LHCN-M2 (cell line): ENCODE results near the gene DEFB129. TPM values are rescaled to one million over a fixed set of nuclear protein-coding genes. Genes with fewer than 3 reads are reported as not detected.
"Not testable (repeated sequence)": the region's sequence is repeated elsewhere in the genome, so short reads cannot be mapped to it uniquely, and the experiment has no call there.

Experiments used
- DNase-seq: peaks from one replicate; pipeline ENCODE4 v3.0.0-alpha.2; 2012; ENCODE audit warnings: low read depth
- total RNA-seq: library from RNA; depleted of rRNA; stranded (reverse); fragments of >200 nt; gene quantifications from 2 replicates; pipeline ENCODE4 v1.2.3, GENCODE V29; 2014

The DEFB129 gene
- total RNA-seq, 1 experiment from 2014 or later, result not detected

DNA sequence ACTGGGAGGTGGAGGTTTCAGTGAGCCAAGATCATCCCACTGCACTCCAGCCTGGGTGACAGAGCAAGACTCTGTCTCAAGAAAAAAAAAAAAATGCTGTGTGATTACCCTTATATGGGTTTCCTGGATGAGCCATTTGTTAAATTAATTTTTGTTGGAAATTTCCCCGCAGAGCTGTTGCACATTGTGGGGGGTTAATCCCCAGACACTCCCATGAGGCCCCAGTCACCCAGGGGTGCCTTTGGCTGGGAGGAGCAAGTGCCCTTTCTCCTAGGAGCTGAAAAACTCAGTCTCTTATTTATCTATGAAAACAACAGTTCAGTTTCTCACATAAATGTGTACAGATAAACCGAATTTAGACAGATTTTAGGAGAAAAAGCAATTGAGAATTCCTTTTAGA is 25.7 kb downstream of the DEFB129 start:
- DNase-seq, result no peak

DNA sequence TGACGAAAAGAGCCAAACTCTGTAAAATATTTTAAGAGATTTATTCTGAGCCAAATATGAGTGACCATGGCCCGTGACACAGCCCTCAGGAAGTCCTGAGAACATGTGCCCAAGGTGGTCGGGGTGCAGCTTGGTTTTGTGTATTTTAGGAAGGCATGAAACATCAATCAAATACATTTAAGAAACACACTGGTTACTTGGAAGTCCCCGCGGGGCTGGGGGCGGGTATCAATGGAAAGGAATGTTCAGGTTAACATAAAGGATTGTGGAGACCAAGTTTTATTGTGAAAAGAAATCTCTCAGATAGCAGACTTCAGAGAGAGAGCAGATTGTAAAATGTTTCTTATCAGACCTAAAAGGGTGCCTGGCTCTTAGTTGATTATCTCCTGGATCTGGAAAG is 26.4 kb downstream of the DEFB129 start:
- not testable (repeated sequence) for DNase-seq

DNA sequence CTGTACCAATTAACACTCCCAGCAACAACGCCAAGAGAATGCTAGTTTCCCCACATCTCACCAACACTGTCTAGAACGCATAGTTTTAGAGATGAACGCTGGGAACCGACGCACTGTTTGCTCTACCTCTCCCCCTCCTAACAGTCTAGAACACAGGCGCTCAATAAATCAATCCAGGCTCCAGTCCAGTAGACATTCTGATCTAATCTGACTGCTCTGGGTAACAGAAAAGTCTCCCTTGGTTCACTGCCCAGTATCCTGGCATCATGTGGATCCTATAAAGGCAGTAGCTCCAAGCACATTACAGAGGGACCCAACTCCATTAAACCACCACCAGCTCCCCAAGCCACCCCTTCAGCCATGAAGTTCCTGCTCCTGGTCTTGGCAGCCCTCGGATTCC is 30.4 kb downstream of the DEFB129 start, which contains the start of gene DEFB132:
Gene DEFB132, plus strand, starts transcription at position 306 of the 400 bp plus-strand sequence. Its CDS starts 55 bp downstream, at position 361.
- DNase-seq, result no peak

- DNase-seq, result no peak
Observed at GRCh38 chr20:258269-258858, 31.3 kb downstream of the DEFB129 start.

DNA sequence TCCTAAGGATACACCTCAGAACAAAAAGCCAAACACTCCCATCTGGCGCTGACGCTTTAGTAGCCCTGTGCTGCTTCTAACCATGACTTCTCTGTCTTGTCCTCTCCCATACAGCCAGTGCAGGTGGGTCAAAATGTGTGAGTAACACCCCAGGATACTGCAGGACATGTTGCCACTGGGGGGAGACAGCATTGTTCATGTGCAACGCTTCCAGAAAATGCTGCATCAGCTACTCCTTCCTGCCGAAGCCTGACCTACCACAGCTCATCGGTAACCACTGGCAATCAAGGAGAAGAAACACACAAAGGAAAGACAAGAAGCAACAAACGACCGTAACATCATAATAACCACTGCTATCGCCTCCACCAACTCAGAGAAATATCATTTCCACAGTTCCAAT is 31.9 kb downstream of the DEFB129 start:
- DNase-seq, result peak; percentile 9

GRCh38 chr20:259981-260380 is 32.9 kb downstream of the DEFB129 start:
- DNase-seq, result peak; percentile 13

- DNase-seq, result no peak
Observed at GRCh38 chr20:263701-264100, 36.6 kb downstream of the DEFB129 start.

DNA sequence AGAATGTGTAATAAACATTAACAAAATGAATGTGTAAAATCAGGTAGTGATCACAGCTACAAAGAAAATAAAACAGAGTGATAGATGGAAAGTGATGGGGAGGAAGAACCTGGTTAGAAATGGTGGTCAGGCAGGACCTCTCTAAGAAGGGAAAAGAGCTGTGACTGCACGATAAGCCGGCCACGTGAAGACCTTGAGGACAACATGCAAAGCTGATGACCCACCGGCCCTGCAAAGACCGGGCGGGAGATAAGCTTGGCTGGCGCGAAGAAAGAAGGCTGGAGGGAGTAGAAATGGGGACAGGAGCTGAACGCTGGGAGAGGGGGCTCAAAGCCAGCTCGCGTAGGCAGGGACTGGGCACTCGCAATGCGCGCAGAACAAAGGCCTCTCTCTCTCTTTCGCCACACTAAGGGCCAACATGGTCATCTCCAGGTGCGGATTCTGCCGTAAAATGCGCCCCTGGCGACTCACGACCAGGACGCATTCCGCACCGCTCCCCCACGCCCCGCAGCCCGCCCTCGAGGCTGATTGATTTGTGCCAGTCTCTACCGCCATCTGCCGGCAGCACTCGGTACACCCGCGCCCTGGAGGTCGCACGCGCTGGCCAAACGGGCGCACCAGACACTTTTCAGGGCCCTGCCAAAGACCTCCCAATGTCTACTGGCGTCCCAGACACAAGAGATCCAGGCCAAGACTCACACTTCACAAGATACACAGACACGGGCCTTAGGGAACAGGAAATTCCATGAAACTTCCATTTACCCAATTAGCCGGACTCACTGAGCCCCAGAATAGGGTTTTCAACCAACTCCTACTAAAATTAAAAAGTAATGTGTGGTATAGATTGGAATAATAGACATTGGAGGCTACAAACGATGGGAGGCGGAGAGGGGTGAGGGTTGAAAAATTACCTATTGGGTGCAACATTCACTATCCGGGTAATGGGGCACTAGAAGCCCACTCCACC is 39.8 kb downstream of the DEFB129 start:
- DNase-seq, result peak; percentile 72

DNA sequence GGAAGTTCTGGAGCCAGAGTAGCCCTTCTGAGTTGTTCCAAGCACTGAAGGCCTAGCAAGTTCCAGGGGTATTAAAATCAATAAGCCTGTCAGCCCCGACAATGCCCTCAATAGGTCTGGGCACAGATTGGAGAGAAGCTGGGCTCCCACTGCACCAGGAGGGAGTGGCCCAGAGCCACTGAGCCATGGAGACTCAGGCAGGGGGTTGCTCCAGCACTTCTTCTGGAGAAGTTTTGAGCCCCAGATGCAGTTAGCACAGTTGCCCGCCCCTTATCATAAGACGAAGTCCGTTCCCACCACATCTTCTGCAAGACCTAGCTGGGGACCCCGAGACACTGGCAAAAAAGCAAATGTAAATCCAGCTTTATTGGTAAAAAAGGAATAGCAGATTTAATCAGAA is 43.5 kb downstream of the DEFB129 start:
- DNase-seq, result no peak

DNA sequence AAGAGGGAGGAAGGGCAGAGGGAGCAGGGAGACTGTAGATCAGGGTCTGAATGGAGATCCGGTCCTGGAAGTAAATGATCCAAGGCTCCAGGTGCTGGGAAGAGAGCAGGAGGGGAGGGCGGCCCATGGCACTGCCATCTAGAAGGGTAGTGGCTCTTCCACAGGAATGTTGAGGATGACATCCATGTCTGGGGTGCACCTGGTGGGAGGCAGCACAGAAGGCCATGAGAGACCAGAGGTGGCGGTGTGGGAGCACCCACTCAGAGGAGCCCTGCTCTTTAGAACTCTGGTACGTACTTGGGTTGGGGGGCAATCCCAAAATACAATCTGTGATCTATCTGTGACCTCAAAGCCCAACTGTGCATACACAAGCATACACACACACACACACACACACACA is 44.0 kb downstream of the DEFB129 start:
- no peak for DNase-seq

DNA sequence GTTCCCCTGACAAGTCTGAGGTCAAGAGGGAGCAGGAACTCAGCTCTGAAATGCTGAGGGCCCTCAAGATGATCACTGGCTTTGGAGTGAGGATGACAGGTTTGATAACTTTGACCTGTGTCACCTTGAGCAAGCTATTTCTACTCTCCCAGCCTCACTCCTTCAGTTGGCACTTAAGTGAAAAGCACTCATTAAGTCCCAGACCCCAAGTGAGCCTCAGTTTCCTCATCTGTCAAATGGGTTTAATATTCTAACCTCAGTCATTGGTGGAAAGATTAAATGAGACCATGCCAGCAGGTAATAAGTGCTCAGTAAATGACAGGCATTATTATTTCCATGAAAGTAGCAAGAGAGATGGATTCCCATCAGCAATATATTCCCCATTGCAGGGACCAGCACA is 44.5 kb downstream of the DEFB129 start:
- no peak for DNase-seq

DNA sequence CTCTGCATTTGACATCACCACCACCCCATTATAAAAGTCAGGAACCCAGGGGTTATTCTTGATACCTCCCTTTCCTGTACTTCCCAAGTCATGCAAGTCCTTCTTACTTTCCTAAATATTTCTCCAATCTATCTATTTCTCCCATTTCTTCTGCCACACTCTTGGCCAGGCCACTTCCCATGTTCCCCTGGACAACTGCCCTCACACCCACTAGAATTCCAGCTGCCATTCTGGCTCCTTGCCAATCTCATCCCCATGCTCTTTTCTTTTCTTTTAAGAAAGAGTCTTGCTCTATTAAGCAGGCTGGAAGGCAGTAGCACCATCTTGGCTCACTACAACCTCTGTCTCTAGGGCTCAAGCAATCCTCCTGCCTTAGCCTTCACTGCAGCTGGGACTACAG is 45.7 kb downstream of the DEFB129 start:
- DNase-seq, result peak; percentile 44

- no peak for DNase-seq
Observed at GRCh38 chr20:273884-274283, 46.8 kb downstream of the DEFB129 start.

GRCh38 chr20:275791-276190 is 48.7 kb downstream of the DEFB129 start:
- DNase-seq, result no peak

DNA sequence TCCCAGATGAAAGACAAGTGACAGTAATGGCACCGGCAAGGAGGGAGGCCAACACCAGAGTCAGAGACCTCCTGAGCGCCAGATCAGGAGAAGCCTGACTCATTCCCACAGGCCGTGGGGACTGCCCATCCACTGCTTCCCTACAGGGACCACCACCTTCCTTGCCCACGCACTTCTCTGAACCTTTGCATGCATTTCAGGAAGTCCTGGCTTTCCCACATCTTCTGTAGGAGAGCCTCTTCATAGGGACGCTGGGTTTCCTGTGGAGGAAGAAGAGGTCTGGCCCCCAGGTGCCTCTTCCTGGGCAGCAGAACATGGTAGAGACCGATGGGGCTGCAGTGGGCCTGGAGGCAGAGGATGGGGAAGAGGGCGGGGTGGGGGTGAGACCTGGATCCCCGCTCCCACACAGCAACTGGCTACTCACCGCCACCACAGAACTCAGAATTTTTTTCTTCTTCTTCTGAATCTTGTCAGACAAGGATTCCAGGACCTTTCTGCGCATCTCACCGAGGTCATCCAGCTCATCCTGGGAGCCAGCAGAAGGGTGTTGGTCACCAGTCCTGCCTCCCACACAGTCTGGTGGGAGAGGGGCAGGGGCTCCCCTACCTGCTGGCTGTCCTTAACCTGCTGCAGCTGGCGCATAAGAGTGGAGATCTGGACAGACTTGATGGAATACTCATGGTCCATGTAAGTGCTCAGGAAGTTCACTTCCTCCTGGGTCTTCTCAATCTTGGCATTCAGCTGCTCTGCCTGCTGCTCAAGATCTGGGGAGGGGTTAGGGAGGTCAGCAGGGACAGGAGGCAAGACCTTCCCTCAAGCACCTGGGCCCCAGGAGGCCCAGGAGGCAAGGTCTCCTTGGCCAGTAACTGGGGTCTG is 49.8 kb downstream of the DEFB129 start:
- no peak for DNase-seq

GRCh38 chr20:277496-277781 is 50.4 kb downstream of the DEFB129 start:
- DNase-seq, result no peak

DNA sequence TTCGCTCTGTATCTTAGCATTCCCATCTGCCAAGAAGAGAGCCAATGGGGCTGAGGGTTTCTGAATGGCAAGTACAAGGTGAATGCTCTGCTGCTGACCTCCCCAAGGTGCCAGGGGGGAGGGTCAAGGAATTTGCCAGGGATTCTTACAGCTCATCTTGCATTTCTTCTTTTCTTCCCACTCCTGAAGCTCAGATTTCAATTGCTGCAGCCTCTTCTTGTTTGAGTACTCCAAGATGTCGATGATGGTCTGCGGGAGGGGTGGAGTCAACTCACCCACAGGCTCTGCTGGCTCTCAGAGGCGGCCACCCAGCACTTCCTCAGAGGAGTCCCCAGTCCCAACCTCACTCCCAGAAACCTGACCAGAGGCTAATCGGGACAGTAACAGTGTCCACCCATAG is 51.1 kb downstream of the DEFB129 start:
- no peak for DNase-seq

DNA sequence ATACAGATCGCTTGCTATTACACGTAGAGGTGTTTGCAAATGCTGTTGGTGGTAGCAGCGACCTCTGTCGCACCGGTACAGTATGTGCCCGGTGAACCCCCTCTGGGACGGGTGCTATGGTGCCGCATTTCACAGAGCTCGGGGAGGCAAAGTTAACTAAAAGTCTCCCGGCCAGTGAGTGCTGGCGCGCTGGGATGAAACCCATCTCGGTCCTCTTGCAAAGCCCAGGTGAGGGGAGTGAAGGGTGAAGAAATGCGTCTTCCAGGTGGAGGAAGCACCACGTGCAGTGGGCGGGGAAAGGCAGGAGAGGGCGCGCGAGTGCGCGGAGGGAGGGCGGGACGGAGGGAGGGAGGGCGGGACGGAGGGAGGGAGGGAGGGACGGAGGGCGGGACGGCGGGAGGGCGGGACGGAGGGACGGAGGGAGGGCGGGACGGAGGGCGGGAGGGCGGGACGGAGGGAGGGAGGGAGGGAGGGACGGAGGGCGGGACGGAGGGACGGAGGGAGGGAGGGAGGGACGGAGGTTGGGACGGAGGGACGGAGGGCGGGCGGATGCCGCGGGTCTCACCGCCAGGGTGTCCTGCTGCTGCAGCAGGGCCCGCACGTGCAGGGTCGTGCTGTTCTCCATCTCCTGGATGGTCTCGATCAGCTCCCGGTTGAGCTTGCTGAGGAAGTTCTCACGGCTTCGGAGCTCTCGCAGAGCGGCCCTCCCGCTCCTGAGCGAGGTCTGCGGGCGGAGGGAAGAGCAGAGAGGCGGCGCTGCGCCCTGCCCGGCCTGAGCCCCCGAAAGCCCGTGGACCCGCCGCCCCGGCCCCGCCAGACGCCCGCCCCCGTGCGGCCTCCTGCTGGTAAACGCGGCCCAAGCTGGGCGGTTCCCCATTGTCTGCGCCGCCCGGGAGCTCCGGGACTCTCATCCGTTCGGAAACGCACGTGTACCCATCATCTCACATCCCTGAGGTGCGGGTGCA is 51.8 kb downstream of the DEFB129 start:
- no peak for DNase-seq
